HepG2 (cell line): Measurements from ENCODE around the gene RYK. TPM values are rescaled to one million over a fixed set of nuclear protein-coding genes. Genes with fewer than 3 reads are reported as not detected.
"Not testable (repeated sequence)": the region's sequence is repeated elsewhere in the genome, so short reads cannot be mapped to it uniquely, and the experiment has no call there.

Source experiments
- ATAC-seq: fragments of 200-7000 bp; cut with Tn5 transposase; 3 replicates; pipeline ENCODE4 v1.9.1; 2020; ENCODE audit warnings: mild to moderate bottlenecking, moderate library complexity
- BruUV-seq: library from RNA; stranded (reverse); fragments of 400-500 nt; replicated peaks from 2 replicates; lab custom pipeline; 2021; lab: Mats Ljungman, UMichigan
- CTCF ChIA-PET: fragments of 300-600 bp; formaldehyde crosslinking; extraction: SDS; loops from one replicate; lab custom pipeline; 2021; ENCODE audit warnings: low total read pairs, inconsistent platforms, low intra/inter-chr PET ratio; lab: Yijun Ruan, JAX
- POLR2A ChIA-PET: fragments of 350-600 bp; sonication (Branson Sonifier 250); formaldehyde crosslinking; loops from one replicate; lab custom pipeline; 2020; ENCODE audit warnings: antibody characterized with exemption, inconsistent platforms; lab: Yijun Ruan, JAX
- DNase-seq: peaks from one replicate; pipeline ENCODE4 v3.0.0-alpha.2; 2015; ENCODE audit warnings: low spot score
- FAIRE-seq: peaks from 3 replicates; lab custom pipeline; 2011; peaks lifted over from hg19 to GRCh38; lab: Jason Lieb, UNC
- H2AFZ ChIP-seq: one replicate; pipeline ENCODE4 v1.6.1; 2011; ENCODE audit warnings: low read length, inconsistent platforms
- H3K27ac ChIP-seq: fragments of 300-600 bp; 3 replicates; pipeline ENCODE4 v1.8.0; 2011; ENCODE audit warnings: mixed run types, mild to moderate bottlenecking, mixed read lengths, low read length, inconsistent platforms; ENCODE audit not compliant: insufficient read depth; ENCODE audit errors: extremely low read length
- H3K27me3 ChIP-seq, 2 experiments: fragments of 200-600 bp in 1 of 2; 2 replicates in 1 of 2; 3 replicates in 1 of 2; pipeline versions ENCODE4 v1.6.0 to v1.8.0; 2011; ENCODE audit warnings: low read length in 2 of 2, mild to moderate bottlenecking in 2 of 2, moderate library complexity in 2 of 2, inconsistent platforms in 1 of 2; ENCODE audit not compliant: insufficient read depth in 2 of 2, control insufficient read depth in 1 of 2
- H3K36me3 ChIP-seq, 2 experiments: fragments of 200-600 bp in 1 of 2; replicated peaks in 1 of 2; 2 replicates in 1 of 2; 3 replicates in 1 of 2; pipeline versions ENCODE4 v1.5.1 to v1.8.0; 2011; ENCODE audit warnings: low read length in 2 of 2, inconsistent platforms in 1 of 2; ENCODE audit not compliant: insufficient read depth in 2 of 2, control insufficient read depth in 1 of 2
- H3K4me1 ChIP-seq: 2 replicates; pipeline ENCODE4 v1.5.1; 2012; ENCODE audit warnings: low read length, inconsistent platforms; ENCODE audit not compliant: insufficient read depth
- H3K4me2 ChIP-seq: 2 replicates; pipeline ENCODE4 v1.6.0; 2011; ENCODE audit warnings: low read depth, low read length, inconsistent platforms
- H3K4me3 ChIP-seq, 3 experiments: fragments of 200-600 bp in 1 of 3; sonication (generic), shearing (Covaris generic) in 1 of 3; replicated peaks in 1 of 3; 2 replicates each; pipeline ENCODE4 v1.5.1; 2011 to 2016; ENCODE audit warnings: low read length in 3 of 3, inconsistent platforms in 2 of 3, low read depth in 2 of 3, mild to moderate bottlenecking in 2 of 3, control low read depth in 1 of 3, mixed read lengths in 1 of 3; ENCODE audit not compliant: insufficient read depth in 1 of 3
- H3K79me2 ChIP-seq: one replicate; pipeline ENCODE4 v1.6.1; 2011; ENCODE audit warnings: low read length, inconsistent platforms; ENCODE audit not compliant: insufficient read depth
- H3K9ac ChIP-seq: 2 replicates; pipeline ENCODE4 v1.6.0; 2011; ENCODE audit warnings: mild to moderate bottlenecking, low read depth, low read length, inconsistent platforms; ENCODE audit not compliant: insufficient read depth
- H3K9me3 ChIP-seq: 2 replicates; pipeline ENCODE4 v1.5.1; 2012; ENCODE audit warnings: mild to moderate bottlenecking, low read length
- H4K20me1 ChIP-seq: 2 replicates; pipeline ENCODE4 v1.6.0; 2011; ENCODE audit warnings: inconsistent platforms, mild to moderate bottlenecking, low read length, moderate library complexity; ENCODE audit not compliant: insufficient read depth
- BHLHE40 ChIP-seq: IDR thresholded peaks from 2 replicates; pipeline ENCODE4 v1.6.1; 2011; ENCODE audit warnings: low read length, improper control_type of control experiment
- BORCS8-MEF2B ChIP-seq: sonication (generic); formaldehyde crosslinking; IDR thresholded peaks from 2 replicates; pipeline ENCODE4 v1.8.0; 2022; ENCODE audit warnings: mild to moderate bottlenecking, missing genetic modification reagents
- FLYWCH1 ChIP-seq: sonication (generic); formaldehyde crosslinking; IDR thresholded peaks from 2 replicates; pipeline ENCODE4 v1.8.1; 2023; ENCODE audit warnings: mild to moderate bottlenecking, missing genetic modification reagents
- FOXA1 ChIP-seq, 2 experiments: fragments of 450-650 bp in 1 of 2; sonication (generic) in 1 of 2; formaldehyde crosslinking in 1 of 2; IDR thresholded peaks; 2 replicates each; pipeline versions ENCODE4 v1.4.0 to v1.6.1; 2016 to 2020; ENCODE audit warnings: missing genetic modification reagents in 1 of 2
- KDM6A ChIP-seq: IDR thresholded peaks from 2 replicates; pipeline ENCODE4 v1.6.1; 2016; ENCODE audit warnings: low read depth
- MYNN ChIP-seq: sonication (generic); formaldehyde crosslinking; IDR thresholded peaks from 2 replicates; pipeline ENCODE4 v1.4.0; 2020; ENCODE audit warnings: mild to moderate bottlenecking, low read depth, missing genetic modification reagents
- PCBP1 ChIP-seq: fragments of 200-400 bp; formaldehyde crosslinking; IDR thresholded peaks from 2 replicates; pipeline ENCODE4 v1.6.1; 2017; ENCODE audit warnings: mild to moderate bottlenecking, low read depth, low read length, borderline replicate concordance
- SAFB2 ChIP-seq: sonication (generic); formaldehyde crosslinking; IDR thresholded peaks from 2 replicates; pipeline ENCODE4 v1.5.1; 2020; ENCODE audit warnings: missing genetic modification reagents, low read depth, mild to moderate bottlenecking, borderline replicate concordance
- ZBTB7B ChIP-seq: sonication (generic); formaldehyde crosslinking; IDR thresholded peaks from 2 replicates; pipeline ENCODE4 v1.4.0; 2020; ENCODE audit warnings: missing genetic modification reagents
- ZFY ChIP-seq: sonication (generic); formaldehyde crosslinking; IDR thresholded peaks from 2 replicates; pipeline ENCODE4 v1.4.0; 2020; ENCODE audit warnings: missing genetic modification reagents
- ZNF256 ChIP-seq: sonication (generic); formaldehyde crosslinking; conservative IDR thresholded peaks from 2 replicates; pipeline ENCODE4 v1.4.0; 2020; ENCODE audit warnings: missing genetic modification reagents
- ZNF263 ChIP-seq: sonication (generic); formaldehyde crosslinking; IDR thresholded peaks from 2 replicates; pipeline ENCODE4 v1.4.0; 2020; ENCODE audit warnings: missing genetic modification reagents
- ZNF33A ChIP-seq: sonication (generic); formaldehyde crosslinking; IDR thresholded peaks from 2 replicates; pipeline ENCODE4 v1.5.1; 2020; ENCODE audit warnings: missing genetic modification reagents, mild to moderate bottlenecking, moderate library complexity, borderline replicate concordance
- ZNF75D ChIP-seq: sonication (generic); formaldehyde crosslinking; IDR thresholded peaks from 2 replicates; pipeline ENCODE4 v1.8.1; 2023; ENCODE audit warnings: missing genetic modification reagents, mild to moderate bottlenecking, borderline replicate concordance
- WGBS: methylation state at CpG from one replicate; pipeline ENCODE4 v1.1.6; 2017; ENCODE audit warnings: low lambda C conversion rate; 5-methylcytosine and 5-hydroxymethylcytosine counted together
- in situ Hi-C: cut with HindIII; loops from 2 replicates; pipeline ENCODE4 v1.10.0; 2017; ENCODE audit warnings: low pct_unique_long_range_greater_than_20kb; ENCODE audit not compliant: extremely low pct_ligation_motif_present
- intact Hi-C: fragments of 100-400 bp; cut with micrococcal nuclease; formaldehyde crosslinking; loops from one replicate; pipeline ENCODE4 v1.10.0; 2022; ENCODE audit not compliant: unreplicated experiment
- polyA plus RNA-seq, 8 experiments: library from polyadenylated mRNA; depleted of rRNA in 3 of 8; stranded (reverse) in 7 of 8; unstranded in 1 of 8; fragments of >200 nt; fragmentation: Illumina TruSeq in 4 of 8; extraction: Trizol in 4 of 8; gene quantifications; 2 replicates each; pipeline versions ENCODE4 v1.2.1 to v1.2.3, GENCODE V29; 2011 to 2016; ENCODE audit warnings: low read depth in 4 of 8, missing spikeins in 1 of 8, mixed read lengths in 1 of 8; ENCODE audit not compliant: insufficient read depth in 1 of 8
- total RNA-seq, 5 experiments: library from RNA; depleted of rRNA; stranded (reverse); fragments of >200 nt; fragmentation: Illumina TruSeq; extraction: Trizol; gene quantifications; 2 replicates each; pipeline ENCODE4 v1.2.3, GENCODE V29; 2016; ENCODE audit warnings: low read depth in 1 of 5
- TF ChIP-seq, protein P1 (sequence below): sonication (generic); formaldehyde crosslinking; IDR thresholded peaks from 2 replicates; pipeline ENCODE4 v1.5.0; 2020; ENCODE audit warnings: missing genetic modification reagents
- TF ChIP-seq, protein P2 (sequence below): IDR thresholded peaks from 2 replicates; pipeline ENCODE4 v1.6.1; 2016; ENCODE audit warnings: low read depth, borderline replicate concordance

The RYK gene
- total and polyA plus RNA-seq, 2 of the 13 experiments (the other 11 are each of a cell fraction or from before 2014, with no cell fraction given): 35.0 to 66.2 TPM

DNA sequence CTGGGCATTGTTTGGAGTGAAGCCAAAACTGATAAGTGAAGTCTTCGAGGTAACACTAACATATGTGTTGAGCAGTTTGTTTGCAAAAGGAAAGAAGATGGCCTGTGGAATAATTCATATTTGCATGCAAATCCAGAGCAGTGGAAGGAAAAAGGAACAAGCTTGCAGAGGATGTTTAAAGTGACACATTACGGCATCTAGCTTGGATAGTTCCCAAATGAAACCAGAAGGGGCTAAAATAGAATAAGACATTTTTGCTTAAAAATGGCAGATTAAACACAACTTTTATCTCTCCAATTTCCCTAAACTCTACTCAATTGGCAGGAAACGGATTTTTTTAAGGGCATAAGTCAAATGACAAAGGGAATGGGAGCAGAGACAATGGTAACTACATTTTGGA lies 25.4 kb upstream of the RYK start:
- Histone ChIP-seq H3K27me3 (no peaks in the 10 kb centered on the region; a peak in 1 of 5 replicates), H4K20me1 (no peaks in the 10 kb centered on the region), H3K36me3 (no peaks in the 10 kb centered on the region), H3K9me3 (no peaks in the 10 kb centered on the region), H3K4me1 (no peaks in the 10 kb centered on the region), H2AFZ (no peak overlapping the region), H3K4me3 (no peak overlapping the region), H3K9ac (no peak overlapping the region), H3K4me2 (no peak overlapping the region), H3K79me2 (no peaks in the 10 kb centered on the region), H3K27ac (no peak overlapping the region)
- intact Hi-C loops (no loop called here), in situ Hi-C loops (no loop called here)
- ChIA-PET CTCF (no interaction called here), POLR2A (no interaction called here)
- no peak for ATAC-seq
- WGBS: 34% methylated on average over 3 of the region's 3 CpGs
- DNase-seq: no peak
- no peak for TF ChIP-seq PCBP1
- TF ChIP-seq, protein P1, sequence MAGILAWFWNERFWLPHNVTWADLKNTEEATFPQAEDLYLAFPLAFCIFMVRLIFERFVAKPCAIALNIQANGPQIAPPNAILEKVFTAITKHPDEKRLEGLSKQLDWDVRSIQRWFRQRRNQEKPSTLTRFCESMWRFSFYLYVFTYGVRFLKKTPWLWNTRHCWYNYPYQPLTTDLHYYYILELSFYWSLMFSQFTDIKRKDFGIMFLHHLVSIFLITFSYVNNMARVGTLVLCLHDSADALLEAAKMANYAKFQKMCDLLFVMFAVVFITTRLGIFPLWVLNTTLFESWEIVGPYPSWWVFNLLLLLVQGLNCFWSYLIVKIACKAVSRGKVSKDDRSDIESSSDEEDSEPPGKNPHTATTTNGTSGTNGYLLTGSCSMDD: no peak
- TF ChIP-seq ZNF263: no peak
- no peak for TF ChIP-seq MYNN (CRISPR knock-in tag)
- TF ChIP-seq ZBTB7B (CRISPR knock-in tag): no peak
- no peak for TF ChIP-seq BHLHE40
- no peak for TF ChIP-seq KDM6A (CRISPR knock-in tag)
- TF ChIP-seq FOXA1 (IDR thresholded peaks at IDR 0.05): no peak
- TF ChIP-seq FOXA1 (CRISPR knock-in tag; IDR thresholded peaks at IDR 0.05): no peak
- TF ChIP-seq SAFB2 (CRISPR knock-in tag): no peak
- TF ChIP-seq FLYWCH1 (CRISPR knock-in tag): no peak
- TF ChIP-seq, protein P2, sequence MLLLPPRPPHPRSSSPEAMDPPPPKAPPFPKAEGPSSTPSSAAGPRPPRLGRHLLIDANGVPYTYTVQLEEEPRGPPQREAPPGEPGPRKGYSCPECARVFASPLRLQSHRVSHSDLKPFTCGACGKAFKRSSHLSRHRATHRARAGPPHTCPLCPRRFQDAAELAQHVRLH (CRISPR knock-in tag): no peak
- TF ChIP-seq ZNF256: no peak
- no peak for TF ChIP-seq BORCS8-MEF2B (CRISPR knock-in tag)
- no peak for TF ChIP-seq ZNF33A (CRISPR knock-in tag)
- no peak for TF ChIP-seq ZFY (CRISPR knock-in tag)
- no peak for TF ChIP-seq ZNF75D (CRISPR knock-in tag)
- BruUV-seq: no TSS peak
- no peak for FAIRE-seq

DNA sequence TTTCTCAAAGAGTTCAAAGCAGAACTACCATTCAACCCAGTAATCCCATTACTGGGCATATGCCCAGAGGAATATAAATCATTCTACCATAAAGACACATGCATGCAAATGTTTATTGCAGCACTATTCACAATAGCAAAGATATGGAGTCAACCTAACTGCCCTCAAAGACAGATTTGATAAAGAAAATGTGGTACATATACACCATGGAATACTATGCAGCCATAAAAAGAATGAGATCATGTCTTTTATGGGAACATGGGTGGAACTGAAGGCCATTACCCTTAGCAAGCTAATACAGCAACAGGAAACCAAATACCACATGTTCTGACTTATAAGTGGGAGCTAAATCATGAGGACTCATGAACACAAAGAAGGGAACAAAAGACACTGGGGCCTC lies 24.5 kb upstream of the RYK start:
- H3K4me3 ChIP-seq, in situ Hi-C loops, H3K27ac ChIP-seq, H4K20me1 ChIP-seq, ATAC-seq, H2AFZ ChIP-seq, FAIRE-seq, H3K36me3 ChIP-seq, CTCF ChIA-PET, H3K79me2 ChIP-seq, H3K9ac ChIP-seq, H3K27me3 ChIP-seq, H3K9me3 ChIP-seq, BruUV-seq, intact Hi-C loops, DNase-seq, H3K4me2 ChIP-seq, POLR2A ChIA-PET, H3K4me1 ChIP-seq: not testable (repeated sequence)
